ENCODE measurements around the gene KRT71. TPM values are rescaled to one million over a fixed set of nuclear protein-coding genes. Genes with fewer than 3 reads are reported as not detected.

KRT71 gene
- total RNA-seq, 1 donor from 2014 or later: not detected

DNA sequence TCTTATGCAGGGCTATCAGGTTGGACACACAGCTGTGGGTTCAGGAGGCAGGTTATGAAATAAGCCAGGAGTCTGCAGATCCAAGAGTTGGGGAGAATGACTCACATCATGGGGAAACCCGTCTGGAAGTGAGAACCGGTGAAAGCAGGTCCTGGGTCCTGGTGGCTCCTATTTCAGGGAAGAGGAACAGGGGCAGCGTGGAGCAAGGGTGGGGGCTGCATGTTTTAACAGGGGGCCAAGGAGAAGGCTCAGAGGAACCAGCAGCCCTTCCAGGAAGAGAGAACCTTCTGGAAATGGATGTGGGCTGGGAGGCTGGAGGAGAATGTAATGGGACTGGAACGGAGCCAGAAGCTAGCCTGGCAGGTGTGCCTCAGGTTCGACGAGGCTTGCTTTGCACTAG, 28.5 kb upstream of the KRT71 start:
- H3K27ac Mint-ChIP-seq (ENCODE audit: unreplicated experiment): no peak overlapping the region
- no peaks in the 10 kb centered on the region for H3K36me3 Mint-ChIP-seq (ENCODE audit: unreplicated experiment)
- H3K9me3 Mint-ChIP-seq (ENCODE audit: unreplicated experiment): no peaks in the 10 kb centered on the region
- H3K4me1 Mint-ChIP-seq (ENCODE audit: unreplicated experiment): no peaks in the 10 kb centered on the region
- TF ChIP-seq, protein P1, sequence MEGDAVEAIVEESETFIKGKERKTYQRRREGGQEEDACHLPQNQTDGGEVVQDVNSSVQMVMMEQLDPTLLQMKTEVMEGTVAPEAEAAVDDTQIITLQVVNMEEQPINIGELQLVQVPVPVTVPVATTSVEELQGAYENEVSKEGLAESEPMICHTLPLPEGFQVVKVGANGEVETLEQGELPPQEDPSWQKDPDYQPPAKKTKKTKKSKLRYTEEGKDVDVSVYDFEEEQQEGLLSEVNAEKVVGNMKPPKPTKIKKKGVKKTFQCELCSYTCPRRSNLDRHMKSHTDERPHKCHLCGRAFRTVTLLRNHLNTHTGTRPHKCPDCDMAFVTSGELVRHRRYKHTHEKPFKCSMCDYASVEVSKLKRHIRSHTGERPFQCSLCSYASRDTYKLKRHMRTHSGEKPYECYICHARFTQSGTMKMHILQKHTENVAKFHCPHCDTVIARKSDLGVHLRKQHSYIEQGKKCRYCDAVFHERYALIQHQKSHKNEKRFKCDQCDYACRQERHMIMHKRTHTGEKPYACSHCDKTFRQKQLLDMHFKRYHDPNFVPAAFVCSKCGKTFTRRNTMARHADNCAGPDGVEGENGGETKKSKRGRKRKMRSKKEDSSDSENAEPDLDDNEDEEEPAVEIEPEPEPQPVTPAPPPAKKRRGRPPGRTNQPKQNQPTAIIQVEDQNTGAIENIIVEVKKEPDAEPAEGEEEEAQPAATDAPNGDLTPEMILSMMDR (IDR thresholded peaks at IDR 0.05): no peak
- peaks cover 48% of the 10 kb centered on the region for H3K27me3 Mint-ChIP-seq (ENCODE audit: unreplicated experiment)
- H3K4me3 Mint-ChIP-seq (ENCODE audit: unreplicated experiment): no peak overlapping the region
- DNase-seq (ENCODE audit: extremely low spot score, unreplicated experiment): no peak

DNA sequence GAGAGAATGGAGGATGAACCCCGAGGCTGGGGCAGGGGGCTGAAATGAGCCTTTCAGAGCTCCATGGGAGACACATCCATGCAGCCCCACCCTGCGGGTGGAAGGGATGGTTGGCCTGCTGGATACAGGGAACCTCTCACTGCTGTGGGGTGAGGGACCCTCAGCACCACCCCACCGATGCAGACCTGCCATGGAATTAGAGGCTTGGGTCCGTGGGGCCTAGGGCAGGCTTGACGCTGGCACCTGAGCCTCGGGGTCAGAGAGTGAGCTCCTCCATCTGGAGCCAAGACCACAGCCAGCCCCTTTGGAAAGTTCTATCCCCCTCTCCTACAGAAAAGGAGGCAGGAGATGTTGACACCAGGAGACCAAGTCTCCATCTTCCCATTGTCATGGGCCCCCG, 28.1 kb upstream of the KRT71 start:
- Mint-ChIP-seq H3K4me3 (ENCODE audit: unreplicated experiment) (no peak overlapping the region), H3K27me3 (ENCODE audit: unreplicated experiment) (peaks cover 48% of the 10 kb centered on the region), H3K4me1 (ENCODE audit: unreplicated experiment) (no peaks in the 10 kb centered on the region), H3K9me3 (ENCODE audit: unreplicated experiment) (no peaks in the 10 kb centered on the region), H3K27ac (ENCODE audit: unreplicated experiment) (no peak overlapping the region), H3K36me3 (ENCODE audit: unreplicated experiment) (no peaks in the 10 kb centered on the region)
- TF ChIP-seq, protein P1 (IDR thresholded peaks at IDR 0.05): no peak
- DNase-seq (ENCODE audit: extremely low spot score, unreplicated experiment): no peak

DNA sequence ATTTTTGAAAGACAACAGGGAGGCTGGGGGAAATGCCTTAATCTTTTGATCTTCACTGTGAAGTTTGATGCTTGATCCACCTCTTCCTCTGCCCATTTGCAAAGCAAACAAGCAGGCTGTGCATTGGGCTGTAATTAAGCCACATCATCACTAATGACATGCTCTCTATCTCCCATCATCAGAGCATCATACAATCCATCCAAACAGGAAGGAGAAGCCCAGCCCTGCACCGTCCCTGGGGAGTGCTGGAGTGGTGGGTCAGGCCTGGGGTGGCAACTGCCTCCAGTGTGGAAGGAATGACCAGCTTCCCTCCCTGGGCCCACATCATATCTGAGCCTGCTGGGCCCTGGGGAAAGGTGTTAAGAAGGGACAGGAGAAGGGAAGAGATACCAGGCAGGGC, 27.6 kb upstream of the KRT71 start:
- Mint-ChIP-seq H3K27me3 (ENCODE audit: unreplicated experiment) (peaks cover 49% of the 10 kb centered on the region), H3K4me3 (ENCODE audit: unreplicated experiment) (no peak overlapping the region), H3K4me1 (ENCODE audit: unreplicated experiment) (no peaks in the 10 kb centered on the region), H3K27ac (ENCODE audit: unreplicated experiment) (no peak overlapping the region), H3K36me3 (ENCODE audit: unreplicated experiment) (no peaks in the 10 kb centered on the region), H3K9me3 (ENCODE audit: unreplicated experiment) (no peaks in the 10 kb centered on the region)
- TF ChIP-seq, protein P1 (IDR thresholded peaks at IDR 0.05): no peak
- DNase-seq (ENCODE audit: extremely low spot score, unreplicated experiment): no peak

DNA sequence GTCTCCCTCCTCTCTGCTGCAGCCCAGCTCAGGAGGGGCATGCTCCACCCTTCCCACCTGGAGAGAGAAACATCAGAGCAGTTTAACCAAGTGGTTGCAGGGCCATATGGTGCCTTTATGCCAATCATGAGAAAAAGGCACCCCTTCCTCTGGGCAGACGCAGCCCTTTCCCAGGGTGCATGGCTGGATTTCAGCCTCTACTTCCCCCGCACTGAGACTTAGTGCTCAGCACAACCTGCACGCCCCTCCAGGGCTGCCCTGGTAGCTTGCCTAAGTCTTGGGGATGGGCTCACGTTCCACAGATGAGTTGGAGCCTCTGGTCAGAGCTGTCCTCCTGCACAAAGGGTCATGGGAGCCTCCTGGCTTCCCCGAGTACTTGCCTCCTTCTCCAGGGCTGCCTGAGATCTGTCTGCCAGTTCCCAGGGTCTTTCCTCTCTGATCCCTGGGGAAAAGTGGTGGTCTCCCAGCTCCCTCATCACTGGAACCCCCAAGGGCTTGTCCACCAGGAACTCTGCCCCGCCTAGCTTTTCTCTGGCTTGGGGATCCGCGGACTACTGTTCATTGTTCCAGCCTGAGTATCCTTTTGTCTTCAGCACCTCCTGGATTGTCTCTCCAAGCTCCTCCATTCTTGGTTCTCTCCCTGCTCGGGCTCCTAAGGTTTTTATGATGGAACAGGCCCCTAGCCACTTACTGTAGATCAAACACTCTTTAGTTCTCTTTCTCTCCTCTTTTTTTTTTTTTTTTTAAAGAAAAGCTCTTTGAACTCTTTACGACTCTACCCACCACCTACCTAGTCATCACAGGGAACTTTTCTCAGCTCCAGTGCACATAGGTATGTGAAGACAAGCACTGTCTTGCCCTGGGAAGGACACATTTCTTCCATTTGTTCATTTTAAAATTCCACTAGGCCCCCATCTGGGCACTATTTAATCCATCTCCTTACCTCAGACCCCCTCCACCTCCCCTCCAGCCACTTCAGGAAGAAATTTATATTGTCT, 26.8 kb upstream of the KRT71 start:
- H3K9me3 Mint-ChIP-seq (ENCODE audit: unreplicated experiment): no peaks in the 10 kb centered on the region
- peaks cover 45% of the 10 kb centered on the region for H3K27me3 Mint-ChIP-seq (ENCODE audit: unreplicated experiment)
- no peak for DNase-seq (ENCODE audit: extremely low spot score, unreplicated experiment)
- H3K36me3 Mint-ChIP-seq (ENCODE audit: unreplicated experiment): no peaks in the 10 kb centered on the region
- H3K4me1 Mint-ChIP-seq (ENCODE audit: unreplicated experiment): no peaks in the 10 kb centered on the region
- no peak overlapping the region for H3K4me3 Mint-ChIP-seq (ENCODE audit: unreplicated experiment)
- TF ChIP-seq, protein P1 (IDR thresholded peaks at IDR 0.05): no peak
- H3K27ac Mint-ChIP-seq (ENCODE audit: unreplicated experiment): no peak overlapping the region

DNA sequence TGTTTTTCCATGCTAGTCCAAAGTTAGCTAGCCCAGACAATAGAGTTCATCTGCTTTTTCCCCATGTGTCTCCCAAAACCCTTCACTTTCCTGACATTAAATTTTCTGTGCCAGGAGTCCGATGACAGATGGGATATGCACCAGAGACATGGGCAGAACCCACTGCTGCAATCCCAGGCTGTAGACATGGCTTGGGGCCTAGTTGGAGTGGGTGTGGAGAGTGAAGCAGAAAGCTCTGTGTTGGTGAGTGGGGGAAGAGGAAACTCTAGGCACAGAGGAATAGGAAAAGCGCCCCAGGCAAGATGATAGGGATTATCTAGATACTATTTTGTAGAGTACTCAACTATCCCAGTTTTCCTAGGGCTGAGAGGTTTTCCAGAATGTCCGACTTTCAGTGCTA, 25.5 kb upstream of the KRT71 start:
- H3K4me1 Mint-ChIP-seq (ENCODE audit: unreplicated experiment): no peaks in the 10 kb centered on the region
- H3K27me3 Mint-ChIP-seq (ENCODE audit: unreplicated experiment): peaks cover 44% of the 10 kb centered on the region
- H3K9me3 Mint-ChIP-seq (ENCODE audit: unreplicated experiment): no peaks in the 10 kb centered on the region
- H3K36me3 Mint-ChIP-seq (ENCODE audit: unreplicated experiment): no peaks in the 10 kb centered on the region
- H3K4me3 Mint-ChIP-seq (ENCODE audit: unreplicated experiment): no peak overlapping the region
- TF ChIP-seq, protein P1 (IDR thresholded peaks at IDR 0.05): no peak
- no peak overlapping the region for H3K27ac Mint-ChIP-seq (ENCODE audit: unreplicated experiment)
- DNase-seq (ENCODE audit: extremely low spot score, unreplicated experiment): no peak
